MG63 (cell line): Measurements from ENCODE around the gene THSD4. TPM values are rescaled to one million over a fixed set of nuclear protein-coding genes. Genes with fewer than 3 reads are reported as not detected.
"Not testable (repeated sequence)": the region's sequence is repeated elsewhere in the genome, so short reads cannot be mapped to it uniquely, and the experiment has no call there.

ENCODE experiments used
- DNase-seq: peaks from one replicate; pipeline ENCODE4 v3.0.0-alpha.2; 2020
- H3K27me3 ChIP-seq: fragments of 250-450 bp; sonication (Bioruptor Pico); 2 replicates; pipeline ENCODE4 v1.5.1; 2020; ENCODE audit warnings: mild to moderate bottlenecking, moderate library complexity
- H3K36me3 ChIP-seq: fragments of 250-450 bp; sonication (Bioruptor Pico); 2 replicates; pipeline ENCODE4 v1.5.1; 2020; ENCODE audit warnings: mild to moderate bottlenecking, moderate library complexity
- H3K4me3 ChIP-seq: fragments of 250-450 bp; sonication (Bioruptor Pico); 2 replicates; pipeline ENCODE4 v1.5.1; 2020; ENCODE audit warnings: mild to moderate bottlenecking, moderate library complexity
- H3K9me3 ChIP-seq: fragments of 250-450 bp; sonication (Bioruptor Pico); 2 replicates; pipeline ENCODE4 v1.5.1; 2020; ENCODE audit warnings: mild to moderate bottlenecking, moderate library complexity
- total RNA-seq: library from RNA; depleted of rRNA; stranded (reverse); fragments of >200 nt; shearing (Covaris generic); gene quantifications from 2 replicates; pipeline ENCODE4 v1.2.3, GENCODE V29; 2014; ENCODE audit warnings: low replicate concordance

THSD4 gene
- total RNA-seq, 1 experiment from 2014 or later, result 10.2 TPM

- not testable (repeated sequence) for H3K27me3 ChIP-seq, DNase-seq, H3K9me3 ChIP-seq, H3K4me3 ChIP-seq
- H3K36me3 ChIP-seq, result peaks cover 12% of the 10 kb centered on the region
Observed at GRCh38 chr15:71319424-71319823, 204.2 kb downstream of the THSD4 start.

DNA sequence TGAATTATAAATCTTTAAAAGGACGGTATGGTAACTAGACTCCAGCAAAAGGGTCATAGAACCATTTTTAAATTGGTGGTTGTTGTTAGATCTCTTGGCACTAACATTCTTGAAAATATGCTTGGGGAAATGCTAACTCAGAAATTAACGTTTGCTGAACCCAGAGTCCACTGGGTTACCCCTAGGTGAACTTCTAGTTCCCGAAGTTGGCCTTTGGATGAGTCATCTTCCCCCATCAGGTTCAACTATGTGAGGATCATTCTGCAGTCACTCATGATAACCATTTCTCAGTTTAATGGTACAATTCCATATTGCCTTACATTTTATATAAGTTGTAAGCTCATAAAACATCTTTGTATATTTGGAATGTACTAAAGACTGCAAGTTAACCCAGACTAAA lies 204.7 kb downstream of the THSD4 start:
- H3K36me3 ChIP-seq, result peaks cover 12% of the 10 kb centered on the region
- no peak for DNase-seq
- H3K4me3 ChIP-seq, result no peak overlapping the region
- H3K27me3 ChIP-seq, result no peaks in the 10 kb centered on the region
- H3K9me3 ChIP-seq, result peaks cover 5% of the 10 kb centered on the region; the same call in 1 of the 2 replicates

DNA sequence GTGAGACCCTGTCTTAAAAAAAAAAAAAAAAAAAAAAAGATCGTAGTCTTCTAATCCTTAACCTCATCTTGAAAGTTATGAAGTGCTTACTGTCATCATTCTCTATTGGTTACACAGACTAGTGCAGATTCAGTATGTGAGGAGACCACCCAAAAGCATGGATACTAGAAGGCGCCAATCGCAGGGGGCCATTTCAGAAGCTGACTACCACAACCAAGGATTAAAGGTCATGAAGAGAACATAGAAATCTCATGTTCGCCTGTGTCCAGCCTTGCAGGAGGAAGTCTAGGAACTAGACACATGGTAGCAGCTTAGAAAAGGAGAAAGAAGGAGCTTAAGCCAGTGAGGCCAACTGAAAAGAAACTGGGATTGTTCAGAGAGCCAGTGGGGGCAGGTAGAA lies 207.8 kb downstream of the THSD4 start:
- H3K9me3 ChIP-seq, result no peaks in the 10 kb centered on the region
- peaks cover 4% of the 10 kb centered on the region for H3K36me3 ChIP-seq
- H3K4me3 ChIP-seq, result no peak overlapping the region
- DNase-seq, result no peak
- no peaks in the 10 kb centered on the region for H3K27me3 ChIP-seq

GRCh38 chr15:71323584-71323983 lies 208.3 kb downstream of the THSD4 start:
- Histone ChIP-seq H3K9me3 (no peaks in the 10 kb centered on the region), H3K27me3 (no peaks in the 10 kb centered on the region), H3K36me3 (peaks cover 4% of the 10 kb centered on the region), H3K4me3 (no peak overlapping the region)
- DNase-seq, result no peak

GRCh38 chr15:71325481-71325880 lies 210.2 kb downstream of the THSD4 start:
- Histone ChIP-seq H3K27me3 (no peaks in the 10 kb centered on the region), H3K4me3 (no peak overlapping the region), H3K9me3 (no peaks in the 10 kb centered on the region), H3K36me3 (no peaks in the 10 kb centered on the region; the same call in 1 of the 2 replicates)
- no peak for DNase-seq

GRCh38 chr15:71328453-71328852 lies 213.2 kb downstream of the THSD4 start:
- H3K4me3 ChIP-seq, result no peak overlapping the region
- no peaks in the 10 kb centered on the region for H3K9me3 ChIP-seq
- no peaks in the 10 kb centered on the region for H3K27me3 ChIP-seq
- DNase-seq, result no peak
- peaks cover 11% of the 10 kb centered on the region for H3K36me3 ChIP-seq

- no peaks in the 10 kb centered on the region for H3K9me3 ChIP-seq
- H3K4me3 ChIP-seq, result no peak overlapping the region
- H3K36me3 ChIP-seq, result peaks cover 13% of the 10 kb centered on the region
- no peaks in the 10 kb centered on the region for H3K27me3 ChIP-seq
- no peak for DNase-seq
Observed at GRCh38 chr15:71329041-71329440, 213.8 kb downstream of the THSD4 start.

DNA sequence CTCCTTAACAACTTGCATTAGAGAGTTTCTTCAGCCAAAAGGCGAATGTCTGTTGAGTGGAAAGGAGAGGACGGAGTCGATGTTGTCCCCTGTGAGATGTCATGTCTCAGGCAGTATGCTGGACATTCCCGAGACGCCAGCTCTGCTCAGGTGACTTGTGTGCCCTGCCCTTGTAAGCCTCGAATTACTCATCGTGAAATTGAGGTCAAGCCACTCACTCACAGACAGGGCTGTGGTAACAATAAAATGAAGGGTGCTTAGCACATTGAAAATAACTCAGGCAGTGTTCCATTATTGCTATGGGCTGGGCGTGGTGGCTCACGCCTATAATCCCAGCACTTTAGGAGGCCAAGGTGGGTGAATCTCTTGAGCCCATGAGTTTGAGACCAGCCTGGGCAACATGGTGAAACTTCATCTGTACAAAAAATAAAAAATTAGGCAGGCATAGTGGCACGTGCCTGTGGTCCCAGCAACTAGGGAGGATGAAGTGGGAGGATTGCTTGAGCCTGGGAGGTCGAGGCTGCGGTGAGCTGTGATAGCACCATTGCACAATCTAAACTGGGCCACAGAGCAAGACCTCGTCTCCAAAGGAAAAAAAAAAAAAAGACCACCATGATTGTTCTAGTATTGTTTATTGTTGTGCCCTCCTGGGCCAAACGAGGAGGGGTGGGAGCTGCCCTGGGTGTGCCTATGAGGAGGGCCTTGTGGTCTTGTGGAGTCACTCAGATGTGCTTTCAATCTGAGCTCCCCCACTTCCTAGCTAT lies 214.4 kb downstream of the THSD4 start:
- Histone ChIP-seq H3K4me3 (no peak overlapping the region), H3K9me3 (no peaks in the 10 kb centered on the region; the same call in 1 of the 2 replicates), H3K27me3 (no peaks in the 10 kb centered on the region), H3K36me3 (peaks cover 19% of the 10 kb centered on the region)
- no peak for DNase-seq

DNA sequence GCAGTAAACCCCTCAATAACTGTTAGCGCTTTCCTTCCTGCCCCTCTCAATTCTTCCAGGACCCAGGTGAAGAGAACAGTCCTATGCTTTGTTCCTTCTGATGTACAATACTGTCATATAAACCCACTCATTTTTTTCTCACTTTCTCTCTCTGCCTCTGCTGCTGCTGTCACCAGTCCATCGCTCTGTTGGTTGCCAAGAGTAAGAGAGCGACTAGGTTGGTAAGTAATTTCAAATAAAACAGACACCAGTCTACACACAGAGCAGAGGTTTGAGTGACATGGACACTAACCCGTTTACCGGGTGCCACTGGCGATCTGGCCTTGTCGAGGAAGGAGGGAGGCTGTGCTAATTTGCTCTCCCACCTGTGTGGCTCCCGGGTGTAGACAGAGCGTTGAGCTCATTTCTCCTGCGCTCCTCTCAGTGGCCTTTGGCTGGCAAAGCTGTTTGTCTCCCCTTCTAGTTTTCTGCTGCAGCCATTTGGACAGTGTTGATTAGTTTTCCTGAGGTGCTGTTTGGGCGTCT lies 215.4 kb downstream of the THSD4 start:
- Histone ChIP-seq H3K9me3 (no peaks in the 10 kb centered on the region; the same call in 1 of the 2 replicates), H3K4me3 (no peak overlapping the region), H3K27me3 (no peaks in the 10 kb centered on the region), H3K36me3 (peaks cover 21% of the 10 kb centered on the region)
- DNase-seq, result no peak

DNA sequence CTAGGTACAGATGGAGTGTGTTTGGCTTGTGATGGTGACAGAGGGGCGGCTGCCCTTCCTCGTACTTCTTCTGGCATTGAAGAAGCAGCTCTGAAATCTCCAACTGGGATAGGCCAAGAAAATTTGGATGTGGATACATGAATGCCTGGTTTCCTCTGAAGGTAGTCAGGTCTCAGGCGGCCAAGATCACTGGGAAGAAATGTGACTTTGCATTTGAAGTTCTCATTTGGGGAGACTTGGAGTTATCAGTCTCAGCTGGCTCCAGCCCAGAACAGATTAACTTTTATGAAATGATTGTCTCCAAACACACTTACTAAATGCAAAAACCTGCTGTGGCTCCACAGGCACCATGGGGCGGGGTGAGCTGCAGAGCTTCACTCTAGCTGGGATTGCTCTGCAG lies 215.9 kb downstream of the THSD4 start:
- Histone ChIP-seq H3K36me3 (peaks cover 25% of the 10 kb centered on the region), H3K27me3 (no peaks in the 10 kb centered on the region), H3K9me3 (no peaks in the 10 kb centered on the region; the same call in 1 of the 2 replicates), H3K4me3 (no peak overlapping the region)
- no peak for DNase-seq

DNA sequence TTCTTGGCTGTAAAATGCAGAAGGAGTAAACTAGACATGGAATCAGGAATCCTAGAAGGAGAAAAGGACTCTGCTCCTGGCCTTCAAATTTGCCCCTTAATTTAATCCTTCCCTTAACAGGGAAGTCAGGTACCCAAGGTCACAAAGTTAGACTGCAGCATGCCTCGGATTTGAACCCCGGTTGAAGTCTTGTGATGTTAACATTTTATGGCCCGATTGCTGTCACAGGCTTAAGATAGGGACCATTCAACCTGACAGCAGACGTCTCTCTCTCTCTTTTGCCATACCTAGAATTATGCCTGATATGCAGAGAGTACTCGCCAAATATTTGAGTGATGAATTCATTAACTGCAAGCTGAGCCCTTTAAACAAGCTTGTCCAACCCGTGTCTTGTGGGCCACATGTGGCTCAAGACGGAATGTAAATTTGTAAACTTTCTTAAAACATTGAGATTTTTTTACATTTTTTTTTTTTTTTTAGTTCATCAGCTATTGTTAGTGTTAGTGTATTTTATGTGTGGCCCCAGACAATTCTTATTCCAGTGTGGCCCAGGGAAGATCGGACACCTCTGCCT lies 217.2 kb downstream of the THSD4 start:
- Histone ChIP-seq H3K36me3 (peaks cover 25% of the 10 kb centered on the region), H3K9me3 (no peaks in the 10 kb centered on the region; the same call in 1 of the 2 replicates), H3K4me3 (no peak overlapping the region), H3K27me3 (no peaks in the 10 kb centered on the region)
- peak; percentile 17 for DNase-seq

DNA sequence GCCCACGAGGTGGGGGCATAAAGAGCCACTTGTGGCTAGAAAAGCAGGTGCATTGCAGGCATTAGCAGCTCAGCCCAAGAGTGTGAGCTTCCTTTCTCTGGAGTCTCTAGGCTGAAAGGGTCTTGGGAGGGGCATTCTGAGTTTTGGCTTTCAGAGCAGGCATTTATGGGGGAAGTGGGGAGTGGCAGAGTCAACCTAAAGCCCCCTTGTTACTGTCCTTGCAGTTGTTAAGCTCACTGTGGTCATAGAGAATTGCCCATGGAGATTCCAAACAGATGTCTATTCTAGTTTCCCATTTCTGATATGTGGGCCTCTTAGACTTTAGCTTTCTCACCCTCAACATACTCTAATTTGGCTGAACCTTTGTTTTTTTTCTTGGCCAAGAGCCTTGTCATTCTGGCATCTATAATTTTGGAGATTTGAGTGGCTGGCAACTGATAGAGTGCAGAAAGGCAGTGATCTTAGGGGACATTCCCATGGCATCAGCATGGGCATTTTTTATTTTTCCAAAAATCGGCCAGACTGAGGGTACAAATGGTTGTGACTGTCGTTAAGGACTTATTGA lies 217.9 kb downstream of the THSD4 start:
- H3K9me3 ChIP-seq, result no peaks in the 10 kb centered on the region; the same call in 1 of the 2 replicates
- H3K4me3 ChIP-seq, result no peak overlapping the region
- H3K36me3 ChIP-seq, result peaks cover 25% of the 10 kb centered on the region
- H3K27me3 ChIP-seq, result no peaks in the 10 kb centered on the region
- no peak for DNase-seq

DNA sequence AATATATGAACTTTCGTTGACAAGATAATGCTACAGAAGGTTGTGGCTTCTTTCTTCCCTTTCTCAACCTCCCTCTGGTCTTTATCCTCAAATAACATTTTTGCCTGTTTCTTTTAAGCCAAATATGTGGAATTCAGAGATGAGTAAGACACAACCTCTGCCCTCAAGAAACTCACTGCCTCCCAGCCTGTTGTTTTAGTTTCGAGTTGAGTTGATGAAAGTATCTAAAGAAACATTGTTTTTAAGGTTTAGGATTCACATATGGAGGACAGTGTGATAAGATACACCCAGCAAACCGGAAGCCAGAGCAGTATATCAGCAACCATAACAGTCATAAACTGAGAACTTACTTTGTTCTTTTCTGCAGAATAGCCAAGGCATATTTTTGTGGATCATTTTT lies 218.6 kb downstream of the THSD4 start:
- Histone ChIP-seq H3K4me3 (no peak overlapping the region), H3K27me3 (no peaks in the 10 kb centered on the region), H3K36me3 (peaks cover 25% of the 10 kb centered on the region), H3K9me3 (no peaks in the 10 kb centered on the region; the same call in 1 of the 2 replicates)
- DNase-seq, result peak; percentile 12

GRCh38 chr15:71334434-71334833 lies 219.2 kb downstream of the THSD4 start:
- peaks cover 27% of the 10 kb centered on the region for H3K36me3 ChIP-seq
- no peak for DNase-seq
- H3K9me3 ChIP-seq, result no peaks in the 10 kb centered on the region; the same call in 1 of the 2 replicates
- H3K4me3 ChIP-seq, result no peak overlapping the region
- no peaks in the 10 kb centered on the region for H3K27me3 ChIP-seq

DNA sequence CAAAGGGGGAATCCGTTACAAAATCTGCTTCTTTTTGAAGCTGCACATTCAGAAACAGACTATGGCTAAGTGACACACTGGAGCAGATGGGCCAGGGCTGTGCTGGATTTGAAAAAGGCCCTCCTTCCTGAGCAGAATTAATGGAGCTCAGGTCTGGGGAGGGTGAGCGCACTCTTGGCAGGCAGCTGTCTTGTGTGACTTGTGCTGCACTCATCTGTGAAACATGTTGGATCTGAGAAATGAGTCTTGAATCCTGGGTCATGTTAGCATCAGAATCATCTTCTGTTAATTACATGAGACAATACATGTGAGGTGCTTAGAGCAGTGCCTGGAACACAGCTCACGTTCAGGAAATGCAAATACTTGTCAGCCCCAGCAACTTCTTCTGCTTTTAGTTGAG lies 219.6 kb downstream of the THSD4 start:
- H3K27me3 ChIP-seq, result no peaks in the 10 kb centered on the region
- H3K9me3 ChIP-seq, result no peaks in the 10 kb centered on the region; the same call in 1 of the 2 replicates
- peak; percentile 28 for DNase-seq
- no peak overlapping the region for H3K4me3 ChIP-seq
- H3K36me3 ChIP-seq, result peaks cover 27% of the 10 kb centered on the region

GRCh38 chr15:71335591-71335990 lies 220.3 kb downstream of the THSD4 start:
- Histone ChIP-seq H3K9me3 (no peaks in the 10 kb centered on the region; the same call in 1 of the 2 replicates), H3K36me3 (peaks cover 27% of the 10 kb centered on the region), H3K27me3 (no peaks in the 10 kb centered on the region), H3K4me3 (no peak overlapping the region)
- no peak for DNase-seq

- no peaks in the 10 kb centered on the region for H3K27me3 ChIP-seq
- DNase-seq, result no peak
- H3K4me3 ChIP-seq, result no peak overlapping the region
- H3K36me3 ChIP-seq, result peaks cover 27% of the 10 kb centered on the region
- H3K9me3 ChIP-seq, result no peaks in the 10 kb centered on the region; the same call in 1 of the 2 replicates
Observed at GRCh38 chr15:71336671-71337070, 221.4 kb downstream of the THSD4 start.
